Raji (cell line): Measurements from ENCODE around the gene WWC1.

ENCODE experiments used
- POLR2A ChIP-seq: IDR thresholded peaks from 2 replicates; pipeline ENCODE4 v1.6.1; 2011; ENCODE audit warnings: low read depth, low read length, control low read depth; ENCODE audit not compliant: insufficient read depth

Gene WWC1

GRCh38 chr5:168446983-168447619, 155.7 kb downstream of the WWC1 start:
- no peak for TF ChIP-seq POLR2A

GRCh38 chr5:168447808-168448207, 156.4 kb downstream of the WWC1 start:
- TF ChIP-seq POLR2A: no peak

GRCh38 chr5:168449166-168449565, 157.7 kb downstream of the WWC1 start:
- no peak for TF ChIP-seq POLR2A

- TF ChIP-seq POLR2A: no peak
Observed at GRCh38 chr5:168451565-168451964, 160.1 kb downstream of the WWC1 start.

GRCh38 chr5:168455201-168455600, 163.8 kb downstream of the WWC1 start:
- no peak for TF ChIP-seq POLR2A

- TF ChIP-seq POLR2A: no peak
Observed at GRCh38 chr5:168457542-168457941, 166.1 kb downstream of the WWC1 start.

- no peak for TF ChIP-seq POLR2A
Observed at GRCh38 chr5:168460606-168461005, 169.2 kb downstream of the WWC1 start.

GRCh38 chr5:168463081-168463480, 171.6 kb downstream of the WWC1 start:
- no peak for TF ChIP-seq POLR2A

GRCh38 chr5:168464214-168464613, 172.8 kb downstream of the WWC1 start:
- TF ChIP-seq POLR2A: no peak

- no peak for TF ChIP-seq POLR2A
Observed at GRCh38 chr5:168464641-168465040, 173.2 kb downstream of the WWC1 start.

- no peak for TF ChIP-seq POLR2A
Observed at GRCh38 chr5:168467755-168468330, 176.4 kb downstream of the WWC1 start.

GRCh38 chr5:168468836-168469235, 177.4 kb downstream of the WWC1 start:
- TF ChIP-seq POLR2A: no peak

GRCh38 chr5:168469816-168470215, 178.4 kb downstream of the WWC1 start:
- no peak for TF ChIP-seq POLR2A

GRCh38 chr5:168471785-168472184, 180.3 kb downstream of the WWC1 start:
- no peak for TF ChIP-seq POLR2A

GRCh38 chr5:168472329-168472728, 180.9 kb downstream of the WWC1 start:
- no peak for TF ChIP-seq POLR2A

- TF ChIP-seq POLR2A: no peak
Observed at GRCh38 chr5:168474319-168474718, 182.9 kb downstream of the WWC1 start.

- TF ChIP-seq POLR2A: no peak
Observed at GRCh38 chr5:168477060-168477459, 185.6 kb downstream of the WWC1 start.
